HEK293 (cell line): ENCODE results near the gene GIMAP5.

Experiments
- MYNN ChIP-seq: fragments of 450-650 bp; formaldehyde crosslinking; IDR thresholded peaks from 2 replicates; pipeline ENCODE4 v1.5.1; 2016; ENCODE audit warnings: missing biosample characterization, missing genetic modification characterization, borderline replicate concordance
- YY1 ChIP-seq: fragments of 450-650 bp; formaldehyde crosslinking; IDR thresholded peaks from 2 replicates; pipeline ENCODE4 v1.5.1; 2018; ENCODE audit warnings: missing biosample characterization, missing genetic modification characterization
- ZIC2 ChIP-seq: fragments of 450-650 bp; formaldehyde crosslinking; IDR thresholded peaks from 2 replicates; pipeline ENCODE4 v1.5.1; 2016; ENCODE audit warnings: missing biosample characterization, missing genetic modification characterization
- ZNF157 ChIP-seq: fragments of 450-650 bp; formaldehyde crosslinking; IDR thresholded peaks from 2 replicates; pipeline ENCODE4 v1.5.1; 2016; ENCODE audit warnings: missing biosample characterization, missing genetic modification characterization
- ZNF558 ChIP-seq: fragments of 450-650 bp; formaldehyde crosslinking; IDR thresholded peaks from 2 replicates; pipeline ENCODE4 v1.5.1; 2016; ENCODE audit warnings: missing biosample characterization, missing genetic modification characterization
- ZNF560 ChIP-seq: fragments of 450-650 bp; formaldehyde crosslinking; IDR thresholded peaks from 2 replicates; pipeline ENCODE4 v1.5.1; 2017; ENCODE audit warnings: missing biosample characterization, missing genetic modification characterization, borderline replicate concordance
- ZNF837 ChIP-seq: fragments of 450-650 bp; formaldehyde crosslinking; IDR thresholded peaks from 2 replicates; pipeline ENCODE4 v1.5.1; 2016; ENCODE audit warnings: missing biosample characterization, missing genetic modification characterization
- TF ChIP-seq, protein P1 (sequence below): fragments of 450-650 bp; formaldehyde crosslinking; IDR thresholded peaks from 2 replicates; pipeline ENCODE4 v1.5.1; 2016; ENCODE audit warnings: missing biosample characterization, missing genetic modification characterization

DNA sequence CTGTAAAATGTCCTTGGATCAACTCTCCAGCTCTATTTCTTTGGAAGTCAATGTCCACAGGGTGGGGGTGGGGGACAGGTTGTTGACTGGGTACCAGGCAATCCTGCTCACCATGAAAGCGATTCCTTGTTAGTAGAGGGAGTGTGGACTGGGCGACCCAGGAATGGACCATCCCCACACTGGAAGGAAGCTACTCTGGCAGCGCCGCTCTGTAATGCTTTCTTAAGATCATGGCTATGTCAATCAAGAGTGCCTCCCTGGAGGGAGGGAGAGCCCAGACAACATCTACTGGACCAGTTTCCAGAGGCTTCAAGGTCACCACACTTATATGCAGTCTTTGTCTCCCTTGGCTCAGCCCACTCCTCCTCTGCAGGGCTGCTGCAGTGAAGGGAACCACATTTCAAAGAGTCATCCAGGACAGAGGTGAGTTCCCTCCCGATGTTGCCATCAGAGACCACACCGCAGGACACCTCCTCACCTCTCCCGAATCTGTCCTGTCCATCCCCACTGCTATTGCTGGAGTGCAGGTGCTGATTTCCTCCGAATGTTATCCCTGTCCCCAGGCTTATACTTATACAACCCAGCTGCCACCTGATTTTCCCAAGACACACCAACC lies 6.9 kb downstream of the GIMAP5 start:
- TF ChIP-seq, protein P1, sequence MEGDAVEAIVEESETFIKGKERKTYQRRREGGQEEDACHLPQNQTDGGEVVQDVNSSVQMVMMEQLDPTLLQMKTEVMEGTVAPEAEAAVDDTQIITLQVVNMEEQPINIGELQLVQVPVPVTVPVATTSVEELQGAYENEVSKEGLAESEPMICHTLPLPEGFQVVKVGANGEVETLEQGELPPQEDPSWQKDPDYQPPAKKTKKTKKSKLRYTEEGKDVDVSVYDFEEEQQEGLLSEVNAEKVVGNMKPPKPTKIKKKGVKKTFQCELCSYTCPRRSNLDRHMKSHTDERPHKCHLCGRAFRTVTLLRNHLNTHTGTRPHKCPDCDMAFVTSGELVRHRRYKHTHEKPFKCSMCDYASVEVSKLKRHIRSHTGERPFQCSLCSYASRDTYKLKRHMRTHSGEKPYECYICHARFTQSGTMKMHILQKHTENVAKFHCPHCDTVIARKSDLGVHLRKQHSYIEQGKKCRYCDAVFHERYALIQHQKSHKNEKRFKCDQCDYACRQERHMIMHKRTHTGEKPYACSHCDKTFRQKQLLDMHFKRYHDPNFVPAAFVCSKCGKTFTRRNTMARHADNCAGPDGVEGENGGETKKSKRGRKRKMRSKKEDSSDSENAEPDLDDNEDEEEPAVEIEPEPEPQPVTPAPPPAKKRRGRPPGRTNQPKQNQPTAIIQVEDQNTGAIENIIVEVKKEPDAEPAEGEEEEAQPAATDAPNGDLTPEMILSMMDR (tag by site-specific recombination) = no peak
- TF ChIP-seq YY1 (tag by site-specific recombination) (no peak), ZIC2 (tag by site-specific recombination) (no peak), ZNF157 (tag by site-specific recombination) (no peak), ZNF560 (tag by site-specific recombination) (no peak), ZNF837 (tag by site-specific recombination) (no peak), ZNF558 (tag by site-specific recombination) (no peak), MYNN (tag by site-specific recombination) (no peak)
